ENCODE data around the gene INTS7. TPM values are rescaled to one million over a fixed set of nuclear protein-coding genes. Genes with fewer than 3 reads are reported as not detected.

INTS7 gene
- total RNA-seq, 1 experiment from 2014 or later, result 21.7 TPM

- H3K9me2 ChIP-seq (ENCODE audit: insufficient read depth), result no peaks in the 10 kb centered on the region
- H3K36me3 ChIP-seq (ENCODE audit: control insufficient read depth in 1 of 2, insufficient read depth in 2 of 2, low read length in 2 of 2), result peaks cover 7% of the 10 kb centered on the region in 2 experiments; a peak in 1 of 4 replicates
- H3K4me1 ChIP-seq (ENCODE audit: control insufficient read depth in 1 of 2, insufficient read depth in 2 of 2, low read length in 2 of 2), result no peaks in the 10 kb centered on the region
- no peak for DNase-seq (ENCODE audit: low read depth, low spot score)
- intact Hi-C loops (cut with micrococcal nuclease), result no loop called here
- ChIA-PET CTCF (interaction anchor here (1.1 to 2.2 kb wide), 3 partner anchors 8 to 322 kb away, joined by 3 to 10 read pairs (median 3); partner anchors contain the start of genes DTL and INTS7), POLR2A (no interaction called here), RAD21 (ENCODE audit: low non-redundant PET in 1 of 2, low total read pairs in 2 of 2, uncharacterized antibody in 2 of 2, unreplicated experiment in 2 of 2) (no interaction called here)
- no peak overlapping the region for H3K9ac ChIP-seq (ENCODE audit: low read length)
- H3K27me3 ChIP-seq (ENCODE audit: insufficient read depth, low read length), result no peaks in the 10 kb centered on the region
- BruUV-seq (replicated peaks), result no TSS peak
- ATAC-seq, result no peak
- H3K4me3 ChIP-seq (replicated peaks in 1 of 2; ENCODE audit: low read depth in 1 of 2, low read length in 2 of 2), result no peak overlapping the region
- H3K79me2 ChIP-seq (ENCODE audit: insufficient read depth, low read length), result peaks cover 49% of the 10 kb centered on the region
- H4K20me1 ChIP-seq (ENCODE audit: insufficient read depth), result peaks cover 5% of the 10 kb centered on the region; the same call in 1 of the 2 replicates
- no peak overlapping the region for H3K27ac ChIP-seq (ENCODE audit: low read depth, low read length)
- no peak for TF ChIP-seq FOSL1 (IDR thresholded peaks at IDR 0.05; ENCODE audit: low read depth)
- no peak for TF ChIP-seq POLR2A (IDR thresholded peaks at IDR 0.05; ENCODE audit: borderline replicate concordance, extremely low read depth, insufficient read depth, insufficient read length)
- no peak for TF ChIP-seq EZH2 (IDR thresholded peaks at IDR 0.05)
- no peak for TF ChIP-seq TCF7L2 (IDR thresholded peaks at IDR 0.05; ENCODE audit: borderline replicate concordance, extremely low read depth, insufficient read depth, insufficient read length)
- TF ChIP-seq SRF (IDR thresholded peaks at IDR 0.05; ENCODE audit: low read depth), result no peak
- no peak for TF ChIP-seq MAX (IDR thresholded peaks at IDR 0.05)
- H3K9me3 ChIP-seq (ENCODE audit: control insufficient read depth in 1 of 2, insufficient read depth in 1 of 2, low read depth in 1 of 2, low read length in 2 of 2), result no peaks in the 10 kb centered on the region
- H2AFZ ChIP-seq (ENCODE audit: low read depth, low read length, poor library complexity, severe bottlenecking), result no peak overlapping the region
- no peak overlapping the region for H3K4me2 ChIP-seq (ENCODE audit: low read length)
Observed at GRCh38 chr1:212020975-212021374, 14.4 kb downstream of the INTS7 start.

GRCh38 chr1:212013672-212014071 lies 21.7 kb downstream of the INTS7 start:
- intact Hi-C loops (cut with micrococcal nuclease), result no loop called here
- Histone ChIP-seq H3K36me3 (ENCODE audit: control insufficient read depth in 1 of 2, insufficient read depth in 2 of 2, low read length in 2 of 2) (peaks cover 12 to 15% of the 10 kb centered on the region in 2 experiments; a peak in 1 of 4 replicates), H4K20me1 (ENCODE audit: insufficient read depth) (no peaks in the 10 kb centered on the region), H3K27ac (ENCODE audit: low read depth, low read length) (no peak overlapping the region), H2AFZ (ENCODE audit: low read depth, low read length, poor library complexity, severe bottlenecking) (no peak overlapping the region), H3K4me2 (ENCODE audit: low read length) (no peak overlapping the region), H3K27me3 (ENCODE audit: insufficient read depth, low read length) (no peaks in the 10 kb centered on the region), H3K4me1 (ENCODE audit: control insufficient read depth in 1 of 2, insufficient read depth in 2 of 2, low read length in 2 of 2) (no peaks in the 10 kb centered on the region), H3K9me2 (ENCODE audit: insufficient read depth) (no peaks in the 10 kb centered on the region), H3K79me2 (ENCODE audit: insufficient read depth, low read length) (no peaks in the 10 kb centered on the region), H3K9ac (ENCODE audit: low read length) (no peak overlapping the region), H3K9me3 (ENCODE audit: control insufficient read depth in 1 of 2, insufficient read depth in 1 of 2, low read depth in 1 of 2, low read length in 2 of 2) (no peaks in the 10 kb centered on the region), H3K4me3 (replicated peaks in 1 of 2; ENCODE audit: low read depth in 1 of 2, low read length in 2 of 2) (no peak overlapping the region)
- no peak for ATAC-seq
- no TSS peak for BruUV-seq (replicated peaks)
- ChIA-PET RAD21 (ENCODE audit: low non-redundant PET in 1 of 2, low total read pairs in 2 of 2, uncharacterized antibody in 2 of 2, unreplicated experiment in 2 of 2) (no interaction called here), POLR2A (no interaction called here), CTCF (interaction anchor here (0.8 to 2.7 kb wide), 5 partner anchors 9 to 442 kb away, joined by 3 to 30 read pairs (median 5); partner anchors contain the start of genes DTL and INTS7)
- DNase-seq (ENCODE audit: low read depth, low spot score), result no peak
- TF ChIP-seq RAD21 (IDR thresholded peaks at IDR 0.05; ENCODE audit: low read depth) (no peak), FOSL1 (IDR thresholded peaks at IDR 0.05; ENCODE audit: low read depth) (no peak), ZBTB33 (IDR thresholded peaks at IDR 0.05; ENCODE audit: extremely low read depth, insufficient replicate concordance, low read length) (no peak), JUND (IDR thresholded peaks at IDR 0.05) (no peak), EGR1 (IDR thresholded peaks at IDR 0.05; ENCODE audit: low read depth) (no peak), REST (IDR thresholded peaks at IDR 0.05; ENCODE audit: low read depth) (no peak), ZFX (IDR thresholded peaks at IDR 0.05) (no peak), POLR2AphosphoS5 (IDR thresholded peaks at IDR 0.05; ENCODE audit: low read depth, low read length) (no peak), SRF (IDR thresholded peaks at IDR 0.05; ENCODE audit: low read depth) (no peak), SIN3A (IDR thresholded peaks at IDR 0.05; ENCODE audit: low read depth) (no peak), SP1 (IDR thresholded peaks at IDR 0.05; ENCODE audit: low read depth) (no peak)
